ENCODE data around the gene ISG15. TPM values are rescaled to one million over a fixed set of nuclear protein-coding genes. Genes with fewer than 3 reads are reported as not detected.

The ISG15 gene
- total and polyA plus RNA-seq, 2 of the 13 experiments (the other 11 are each of a cell fraction or from before 2014, with no cell fraction given), result 42.1 to 54.9 TPM

DNA sequence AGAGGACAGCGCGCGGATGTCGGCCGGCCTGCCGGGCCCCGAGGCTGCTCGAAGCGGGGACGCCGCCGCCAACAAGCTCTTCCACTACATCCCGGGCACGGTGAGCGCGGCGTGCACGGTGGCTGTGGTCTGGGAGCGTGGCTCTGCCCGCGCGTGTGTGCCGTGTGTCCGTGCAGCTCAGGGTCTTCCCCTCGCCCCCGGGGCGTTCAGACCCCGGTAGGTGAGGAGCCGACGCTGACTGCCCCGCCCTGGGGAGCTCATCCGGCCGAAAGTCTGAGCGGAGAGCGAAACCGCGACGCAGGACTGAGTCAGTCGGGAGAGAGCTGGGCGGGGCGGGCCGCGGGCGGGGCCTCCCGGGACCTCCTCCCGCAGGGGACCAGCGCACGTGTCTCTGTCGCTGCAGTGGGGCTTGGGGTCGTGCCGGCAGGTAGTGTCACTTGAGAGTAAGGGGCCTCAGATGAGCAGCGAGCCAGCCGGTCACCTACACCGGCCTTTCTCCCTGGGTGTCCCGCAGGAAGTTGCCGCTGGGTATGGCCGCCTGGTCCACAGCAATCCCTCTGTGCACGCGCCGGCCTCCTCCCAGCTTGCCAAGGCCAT lies 46.5 kb upstream of the ISG15 start (continued):
- TF ChIP-seq, protein P1, sequence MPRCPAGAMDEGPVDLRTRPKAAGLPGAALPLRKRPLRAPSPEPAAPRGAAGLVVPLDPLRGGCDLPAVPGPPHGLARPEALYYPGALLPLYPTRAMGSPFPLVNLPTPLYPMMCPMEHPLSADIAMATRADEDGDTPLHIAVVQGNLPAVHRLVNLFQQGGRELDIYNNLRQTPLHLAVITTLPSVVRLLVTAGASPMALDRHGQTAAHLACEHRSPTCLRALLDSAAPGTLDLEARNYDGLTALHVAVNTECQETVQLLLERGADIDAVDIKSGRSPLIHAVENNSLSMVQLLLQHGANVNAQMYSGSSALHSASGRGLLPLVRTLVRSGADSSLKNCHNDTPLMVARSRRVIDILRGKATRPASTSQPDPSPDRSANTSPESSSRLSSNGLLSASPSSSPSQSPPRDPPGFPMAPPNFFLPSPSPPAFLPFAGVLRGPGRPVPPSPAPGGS (CRISPR knock-in tag; IDR thresholded peaks at IDR 0.05), result peak; percentile 66; the same call in 1 of the 2 replicates
- no peak for TF ChIP-seq SNRNP70 (IDR thresholded peaks at IDR 0.05; ENCODE audit: low read depth, low read length)
- TF ChIP-seq ZNF251 (CRISPR knock-in tag; IDR thresholded peaks at IDR 0.05), result no peak
- peak; percentile 19; the same call in 1 of the 2 replicates for TF ChIP-seq ZNF788 (CRISPR knock-in tag; IDR thresholded peaks at IDR 0.05; ENCODE audit: borderline replicate concordance)
- TF ChIP-seq ZNF687 (CRISPR knock-in tag; IDR thresholded peaks at IDR 0.05), result peak; percentile 88
- TF ChIP-seq, protein P2, sequence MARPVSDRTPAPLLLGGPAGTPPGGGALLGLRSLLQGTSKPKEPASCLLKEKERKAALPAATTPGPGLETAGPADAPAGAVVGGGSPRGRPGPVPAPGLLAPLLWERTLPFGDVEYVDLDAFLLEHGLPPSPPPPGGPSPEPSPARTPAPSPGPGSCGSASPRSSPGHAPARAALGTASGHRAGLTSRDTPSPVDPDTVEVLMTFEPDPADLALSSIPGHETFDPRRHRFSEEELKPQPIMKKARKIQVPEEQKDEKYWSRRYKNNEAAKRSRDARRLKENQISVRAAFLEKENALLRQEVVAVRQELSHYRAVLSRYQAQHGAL (CRISPR knock-in tag; IDR thresholded peaks at IDR 0.05; ENCODE audit: not compliant biosample characterization), result peak; percentile 57
- TF ChIP-seq ZNF234 (CRISPR knock-in tag; conservative IDR thresholded peaks at IDR 0.05), result no peak
- TF ChIP-seq, protein P3, sequence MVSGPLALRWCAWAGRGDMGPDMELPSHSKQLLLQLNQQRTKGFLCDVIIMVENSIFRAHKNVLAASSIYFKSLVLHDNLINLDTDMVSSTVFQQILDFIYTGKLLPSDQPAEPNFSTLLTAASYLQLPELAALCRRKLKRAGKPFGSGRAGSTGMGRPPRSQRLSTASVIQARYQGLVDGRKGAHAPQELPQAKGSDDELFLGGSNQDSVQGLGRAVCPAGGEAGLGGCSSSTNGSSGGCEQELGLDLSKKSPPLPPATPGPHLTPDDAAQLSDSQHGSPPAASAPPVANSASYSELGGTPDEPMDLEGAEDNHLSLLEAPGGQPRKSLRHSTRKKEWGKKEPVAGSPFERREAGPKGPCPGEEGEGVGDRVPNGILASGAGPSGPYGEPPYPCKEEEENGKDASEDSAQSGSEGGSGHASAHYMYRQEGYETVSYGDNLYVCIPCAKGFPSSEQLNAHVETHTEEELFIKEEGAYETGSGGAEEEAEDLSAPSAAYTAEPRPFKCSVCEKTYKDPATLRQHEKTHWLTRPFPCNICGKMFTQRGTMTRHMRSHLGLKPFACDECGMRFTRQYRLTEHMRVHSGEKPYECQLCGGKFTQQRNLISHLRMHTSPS (CRISPR knock-in tag; IDR thresholded peaks at IDR 0.05; ENCODE audit: low read depth), result no peak
- no peak for TF ChIP-seq HNF4A (CRISPR knock-in tag; IDR thresholded peaks at IDR 0.05)
- TF ChIP-seq, protein P4, sequence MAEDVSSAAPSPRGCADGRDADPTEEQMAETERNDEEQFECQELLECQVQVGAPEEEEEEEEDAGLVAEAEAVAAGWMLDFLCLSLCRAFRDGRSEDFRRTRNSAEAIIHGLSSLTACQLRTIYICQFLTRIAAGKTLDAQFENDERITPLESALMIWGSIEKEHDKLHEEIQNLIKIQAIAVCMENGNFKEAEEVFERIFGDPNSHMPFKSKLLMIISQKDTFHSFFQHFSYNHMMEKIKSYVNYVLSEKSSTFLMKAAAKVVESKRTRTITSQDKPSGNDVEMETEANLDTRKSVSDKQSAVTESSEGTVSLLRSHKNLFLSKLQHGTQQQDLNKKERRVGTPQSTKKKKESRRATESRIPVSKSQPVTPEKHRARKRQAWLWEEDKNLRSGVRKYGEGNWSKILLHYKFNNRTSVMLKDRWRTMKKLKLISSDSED (CRISPR knock-in tag; IDR thresholded peaks at IDR 0.05), result no peak
- peak; percentile 58; the same call in 1 of the 2 replicates for TF ChIP-seq NR0B2 (CRISPR knock-in tag; IDR thresholded peaks at IDR 0.05)
- no peak for TF ChIP-seq ZNF766 (CRISPR knock-in tag; IDR thresholded peaks at IDR 0.05; ENCODE audit: borderline replicate concordance)
- TF ChIP-seq ETV5 (CRISPR knock-in tag; IDR thresholded peaks at IDR 0.05; ENCODE audit: borderline replicate concordance), result peak; percentile 36; the same call in 1 of the 2 replicates
- TF ChIP-seq SNAI1 (CRISPR knock-in tag; IDR thresholded peaks at IDR 0.05; ENCODE audit: borderline replicate concordance), result peak; percentile 35; the same call in 1 of the 2 replicates

Data from HepG2 (cell line).